ENCODE measurements around the gene TSHZ2. TPM values are rescaled to one million over a fixed set of nuclear protein-coding genes. Genes with fewer than 3 reads are reported as not detected.
A peak's percentile ranks its signal among the peaks of the same experiment; 100 is the strongest.

TSHZ2 gene
- total and polyA plus RNA-seq, 9 donors = 7.3 to 23.1 (median 12.5) TPM

- Histone ChIP-seq H3K27me3 (ENCODE audit: control insufficient read depth, insufficient read depth, low read length) (no peaks in the 10 kb centered on the region), H3K36me3 (ENCODE audit: control insufficient read depth, insufficient read depth, low read length) (no peaks in the 10 kb centered on the region), H3K27ac (ENCODE audit: low read length) (no peak overlapping the region), H3K4me3 (ENCODE audit: low read length) (no peak overlapping the region), H3K4me1 (ENCODE audit: control insufficient read depth, insufficient read depth, low read length) (no peaks in the 10 kb centered on the region), H3K9me3 (replicated peaks; ENCODE audit: control insufficient read depth, low read depth, low read length) (peaks cover 3% of the 10 kb centered on the region)
- WGBS (ENCODE audit: insufficient coverage) = 100% methylated on average over 2 of the region's 2 CpGs
- DNase-seq = no peak
Observed at GRCh38 chr20:53376021-53376420, 403.9 kb downstream of the TSHZ2 start.

- Histone ChIP-seq H3K4me1 (ENCODE audit: control insufficient read depth, insufficient read depth, low read length) (peaks cover 10% of the 10 kb centered on the region), H3K9me3 (replicated peaks; ENCODE audit: control insufficient read depth, low read depth, low read length) (peaks cover 3% of the 10 kb centered on the region), H3K27ac (ENCODE audit: low read length) (no peak overlapping the region), H3K27me3 (ENCODE audit: control insufficient read depth, insufficient read depth, low read length) (no peaks in the 10 kb centered on the region), H3K36me3 (ENCODE audit: control insufficient read depth, insufficient read depth, low read length) (no peaks in the 10 kb centered on the region), H3K4me3 (ENCODE audit: low read length) (no peak overlapping the region)
- 40% methylated on average over 2 of the region's 12 CpGs for WGBS (ENCODE audit: insufficient coverage)
- DNase-seq = no peak
Observed at GRCh38 chr20:53379014-53379832, 407.1 kb downstream of the TSHZ2 start.

GRCh38 chr20:53379833-53380120 lies 407.6 kb downstream of the TSHZ2 start:
- Histone ChIP-seq H3K27me3 (ENCODE audit: control insufficient read depth, insufficient read depth, low read length) (no peaks in the 10 kb centered on the region), H3K4me3 (ENCODE audit: low read length) (no peak overlapping the region), H3K9me3 (replicated peaks; ENCODE audit: control insufficient read depth, low read depth, low read length) (peaks cover 3% of the 10 kb centered on the region), H3K36me3 (ENCODE audit: control insufficient read depth, insufficient read depth, low read length) (no peaks in the 10 kb centered on the region), H3K27ac (ENCODE audit: low read length) (no peak overlapping the region), H3K4me1 (ENCODE audit: control insufficient read depth, insufficient read depth, low read length) (peaks cover 10% of the 10 kb centered on the region)
- no CpG with 5 or more reads among the region's 4 CpGs for WGBS (ENCODE audit: insufficient coverage)
- peak; percentile 72 for DNase-seq

- 50% methylated on average over 1 of the region's 3 CpGs for WGBS (ENCODE audit: insufficient coverage)
- no peaks in the 10 kb centered on the region for H3K36me3 ChIP-seq (ENCODE audit: control insufficient read depth, insufficient read depth, low read length)
- peaks cover 17% of the 10 kb centered on the region for H3K4me1 ChIP-seq (ENCODE audit: control insufficient read depth, insufficient read depth, low read length)
- H3K4me3 ChIP-seq (ENCODE audit: low read length) = no peak overlapping the region
- H3K9me3 ChIP-seq (replicated peaks; ENCODE audit: control insufficient read depth, low read depth, low read length) = no peaks in the 10 kb centered on the region
- H3K27me3 ChIP-seq (ENCODE audit: control insufficient read depth, insufficient read depth, low read length) = no peaks in the 10 kb centered on the region
- H3K27ac ChIP-seq (ENCODE audit: low read length) = peak overlapping the region; percentile 43
- DNase-seq = no peak
Observed at GRCh38 chr20:53381568-53382262, 409.6 kb downstream of the TSHZ2 start.

GRCh38 chr20:53382263-53382844 lies 410.2 kb downstream of the TSHZ2 start:
- 71% methylated on average over 1 of the region's 7 CpGs for WGBS (ENCODE audit: insufficient coverage)
- peak overlapping the region; percentile 43 for H3K27ac ChIP-seq (ENCODE audit: low read length)
- H3K4me3 ChIP-seq (ENCODE audit: low read length) = no peak overlapping the region
- no peaks in the 10 kb centered on the region for H3K9me3 ChIP-seq (replicated peaks; ENCODE audit: control insufficient read depth, low read depth, low read length)
- H3K36me3 ChIP-seq (ENCODE audit: control insufficient read depth, insufficient read depth, low read length) = no peaks in the 10 kb centered on the region
- H3K4me1 ChIP-seq (ENCODE audit: control insufficient read depth, insufficient read depth, low read length) = peaks cover 17% of the 10 kb centered on the region
- H3K27me3 ChIP-seq (ENCODE audit: control insufficient read depth, insufficient read depth, low read length) = no peaks in the 10 kb centered on the region
- DNase-seq = peak; percentile 64

- H3K27ac ChIP-seq (ENCODE audit: low read length) = peak overlapping the region; percentile 67
- peaks cover 17% of the 10 kb centered on the region for H3K4me1 ChIP-seq (ENCODE audit: control insufficient read depth, insufficient read depth, low read length)
- H3K4me3 ChIP-seq (ENCODE audit: low read length) = no peak overlapping the region
- WGBS (ENCODE audit: insufficient coverage) = 21% methylated on average over 4 of the region's 8 CpGs
- H3K36me3 ChIP-seq (ENCODE audit: control insufficient read depth, insufficient read depth, low read length) = no peaks in the 10 kb centered on the region
- H3K9me3 ChIP-seq (replicated peaks; ENCODE audit: control insufficient read depth, low read depth, low read length) = no peaks in the 10 kb centered on the region
- peak; percentile 57 for DNase-seq
- H3K27me3 ChIP-seq (ENCODE audit: control insufficient read depth, insufficient read depth, low read length) = no peaks in the 10 kb centered on the region
Observed at GRCh38 chr20:53383916-53384315, 411.8 kb downstream of the TSHZ2 start.

GRCh38 chr20:53384392-53384791 lies 412.2 kb downstream of the TSHZ2 start:
- Histone ChIP-seq H3K4me1 (ENCODE audit: control insufficient read depth, insufficient read depth, low read length) (peaks cover 17% of the 10 kb centered on the region), H3K9me3 (replicated peaks; ENCODE audit: control insufficient read depth, low read depth, low read length) (no peaks in the 10 kb centered on the region), H3K4me3 (ENCODE audit: low read length) (no peak overlapping the region), H3K27ac (ENCODE audit: low read length) (no peak overlapping the region), H3K27me3 (ENCODE audit: control insufficient read depth, insufficient read depth, low read length) (no peaks in the 10 kb centered on the region), H3K36me3 (ENCODE audit: control insufficient read depth, insufficient read depth, low read length) (no peaks in the 10 kb centered on the region)
- no peak for DNase-seq
- no CpG with 5 or more reads among the region's 3 CpGs for WGBS (ENCODE audit: insufficient coverage)

GRCh38 chr20:53385941-53386767 lies 414.0 kb downstream of the TSHZ2 start:
- no peaks in the 10 kb centered on the region for H3K27me3 ChIP-seq (ENCODE audit: control insufficient read depth, insufficient read depth, low read length)
- H3K27ac ChIP-seq (ENCODE audit: low read length) = peak overlapping the region; percentile 16
- 22% methylated on average over 7 of the region's 14 CpGs for WGBS (ENCODE audit: insufficient coverage)
- DNase-seq = peak; percentile 67
- no peak overlapping the region for H3K4me3 ChIP-seq (ENCODE audit: low read length)
- no peaks in the 10 kb centered on the region for H3K9me3 ChIP-seq (replicated peaks; ENCODE audit: control insufficient read depth, low read depth, low read length)
- H3K4me1 ChIP-seq (ENCODE audit: control insufficient read depth, insufficient read depth, low read length) = peaks cover 17% of the 10 kb centered on the region
- no peaks in the 10 kb centered on the region for H3K36me3 ChIP-seq (ENCODE audit: control insufficient read depth, insufficient read depth, low read length)

- H3K27me3 ChIP-seq (ENCODE audit: control insufficient read depth, insufficient read depth, low read length) = no peaks in the 10 kb centered on the region
- no peaks in the 10 kb centered on the region for H3K36me3 ChIP-seq (ENCODE audit: control insufficient read depth, insufficient read depth, low read length)
- H3K27ac ChIP-seq (ENCODE audit: low read length) = no peak overlapping the region
- no peaks in the 10 kb centered on the region for H3K9me3 ChIP-seq (replicated peaks; ENCODE audit: control insufficient read depth, low read depth, low read length)
- no peak overlapping the region for H3K4me3 ChIP-seq (ENCODE audit: low read length)
- no peak for DNase-seq
- H3K4me1 ChIP-seq (ENCODE audit: control insufficient read depth, insufficient read depth, low read length) = peaks cover 12% of the 10 kb centered on the region
- no CpG with 5 or more reads among the region's 8 CpGs for WGBS (ENCODE audit: insufficient coverage)
Observed at GRCh38 chr20:53387983-53388675, 416.0 kb downstream of the TSHZ2 start.
